ENCODE measurements around the gene ABLIM2.
"Not testable (repeated sequence)": the region's sequence is repeated elsewhere in the genome, so short reads cannot be mapped to it uniquely, and the experiment has no call there.

ABLIM2 gene

GRCh38 chr4:8155660-8156421, 2.8 kb downstream of the ABLIM2 start:
- no peak for DNase-seq

- no peak for DNase-seq
Measured at GRCh38 chr4:8155048-8155447, 3.6 kb downstream of the ABLIM2 start.

- no peak for DNase-seq
Measured at GRCh38 chr4:8153441-8153840, 5.2 kb downstream of the ABLIM2 start.

GRCh38 chr4:8152865-8153257, 5.8 kb downstream of the ABLIM2 start:
- DNase-seq: no peak

GRCh38 chr4:8152090-8152864, 6.3 kb downstream of the ABLIM2 start:
- no peak for DNase-seq

GRCh38 chr4:8151165-8151650, 7.4 kb downstream of the ABLIM2 start:
- DNase-seq: no peak

- no peak for DNase-seq
Measured at GRCh38 chr4:8150152-8151090, 8.2 kb downstream of the ABLIM2 start.

- no peak for DNase-seq
Measured at GRCh38 chr4:8149664-8150063, 8.9 kb downstream of the ABLIM2 start.

- DNase-seq: no peak
Measured at GRCh38 chr4:8148785-8149435, 9.7 kb downstream of the ABLIM2 start.

GRCh38 chr4:8148159-8148558, 10.5 kb downstream of the ABLIM2 start:
- no peak for DNase-seq

- no peak for DNase-seq
Measured at GRCh38 chr4:8147231-8147970, 11.2 kb downstream of the ABLIM2 start.

- no peak for DNase-seq
Measured at GRCh38 chr4:8146157-8146556, 12.5 kb downstream of the ABLIM2 start.

- DNase-seq: no peak
Measured at GRCh38 chr4:8144359-8144758, 14.3 kb downstream of the ABLIM2 start.

- DNase-seq: no peak
Measured at GRCh38 chr4:8143392-8144140, 15.0 kb downstream of the ABLIM2 start.

- DNase-seq: no peak
Measured at GRCh38 chr4:8142556-8142955, 16.1 kb downstream of the ABLIM2 start.

- DNase-seq: no peak
Measured at GRCh38 chr4:8141935-8142334, 16.7 kb downstream of the ABLIM2 start.

- DNase-seq: no peak
Measured at GRCh38 chr4:8140915-8141314, 17.7 kb downstream of the ABLIM2 start.

GRCh38 chr4:8139726-8140125, 18.9 kb downstream of the ABLIM2 start:
- DNase-seq: not testable (repeated sequence)

- DNase-seq: no peak
Measured at GRCh38 chr4:8136972-8137710, 21.5 kb downstream of the ABLIM2 start.

GRCh38 chr4:8136529-8136928, 22.1 kb downstream of the ABLIM2 start:
- DNase-seq: no peak
